Transverse colon (tissue), 3 donors: ENCODE results near the gene ZNF28.

Experiments used
- POLR2A ChIP-seq: fragments of 450-650 bp; IDR thresholded peaks from one replicate; pipeline ENCODE4 v1.6.1; 2016; ENCODE audit warnings: antibody characterized with exemption, mild to moderate bottlenecking, moderate library complexity
- TF ChIP-seq, protein P1 (sequence below), 5 experiments: fragments of 200-600 bp in 3 of 5; fragments of 450-650 bp in 2 of 5; sonication (generic) in 3 of 5; IDR thresholded peaks; 1 replicate in 2 of 5; 2 replicates in 3 of 5; pipeline ENCODE4 v1.5.1; 2016 to 2017; ENCODE audit warnings: antibody characterized with exemption in 5 of 5, inconsistent platforms in 3 of 5, mild to moderate bottlenecking in 2 of 5, moderate library complexity in 1 of 5

DNA sequence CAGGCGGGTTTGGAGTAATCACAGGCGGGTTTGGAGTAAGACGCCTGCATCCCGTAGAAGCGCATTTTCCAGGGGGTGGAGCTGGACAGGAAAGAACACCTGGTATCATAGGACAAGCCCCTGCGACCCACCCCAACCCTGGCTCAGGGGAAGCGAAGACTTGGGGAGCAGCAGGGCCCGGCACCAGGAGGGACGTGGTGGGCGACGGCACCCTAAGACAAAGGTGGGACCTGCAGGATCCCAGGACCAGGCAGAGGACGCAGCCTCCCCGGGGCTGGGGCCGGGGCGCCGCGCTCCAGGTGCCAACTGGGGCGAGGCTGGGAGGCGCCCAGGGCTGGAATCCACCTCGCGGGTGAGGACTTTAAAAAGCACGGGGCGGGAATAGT, 35.4 kb downstream of the ZNF28 start:
- TF ChIP-seq, protein P1, sequence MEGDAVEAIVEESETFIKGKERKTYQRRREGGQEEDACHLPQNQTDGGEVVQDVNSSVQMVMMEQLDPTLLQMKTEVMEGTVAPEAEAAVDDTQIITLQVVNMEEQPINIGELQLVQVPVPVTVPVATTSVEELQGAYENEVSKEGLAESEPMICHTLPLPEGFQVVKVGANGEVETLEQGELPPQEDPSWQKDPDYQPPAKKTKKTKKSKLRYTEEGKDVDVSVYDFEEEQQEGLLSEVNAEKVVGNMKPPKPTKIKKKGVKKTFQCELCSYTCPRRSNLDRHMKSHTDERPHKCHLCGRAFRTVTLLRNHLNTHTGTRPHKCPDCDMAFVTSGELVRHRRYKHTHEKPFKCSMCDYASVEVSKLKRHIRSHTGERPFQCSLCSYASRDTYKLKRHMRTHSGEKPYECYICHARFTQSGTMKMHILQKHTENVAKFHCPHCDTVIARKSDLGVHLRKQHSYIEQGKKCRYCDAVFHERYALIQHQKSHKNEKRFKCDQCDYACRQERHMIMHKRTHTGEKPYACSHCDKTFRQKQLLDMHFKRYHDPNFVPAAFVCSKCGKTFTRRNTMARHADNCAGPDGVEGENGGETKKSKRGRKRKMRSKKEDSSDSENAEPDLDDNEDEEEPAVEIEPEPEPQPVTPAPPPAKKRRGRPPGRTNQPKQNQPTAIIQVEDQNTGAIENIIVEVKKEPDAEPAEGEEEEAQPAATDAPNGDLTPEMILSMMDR (IDR thresholded peaks at IDR 0.05) = no peak
- no peak for TF ChIP-seq POLR2A
